GM23338 (cell line): ENCODE measurements around the gene NCBP3. TPM values are rescaled to one million over a fixed set of nuclear protein-coding genes. Genes with fewer than 3 reads are reported as not detected.

ENCODE experiments used
- ATAC-seq: fragments of 200-7000 bp; cut with Tn5 transposase; 3 replicates; pipeline ENCODE4 v1.9.1; 2020
- DNase-seq: peaks from one replicate; pipeline ENCODE4 v3.0.0-alpha.2; 2015; ENCODE audit warnings: low spot score
- H2AFZ ChIP-seq: fragments of 200-600 bp; sonication (generic); 2 replicates; pipeline ENCODE4 v1.8.0; 2016; ENCODE audit warnings: antibody characterized with exemption, mild to moderate bottlenecking, moderate library complexity
- H3F3A ChIP-seq: fragments of 200-600 bp; sonication (generic); replicated peaks from 2 replicates; pipeline ENCODE4 v1.8.0; 2017; ENCODE audit warnings: antibody characterized with exemption, mixed run types, low read depth
- H3K27ac ChIP-seq: fragments of 200-600 bp; sonication (generic); 2 replicates; pipeline ENCODE4 v1.6.1; 2016; ENCODE audit warnings: low read depth
- H3K27me3 ChIP-seq: fragments of 200-600 bp; sonication (generic); 2 replicates; pipeline ENCODE4 v1.8.0; 2016; ENCODE audit warnings: mild to moderate bottlenecking, mixed run types, moderate library complexity; ENCODE audit not compliant: insufficient read depth
- H3K36me3 ChIP-seq: fragments of 200-600 bp; sonication (generic); 2 replicates; pipeline ENCODE4 v1.8.0; 2016; ENCODE audit warnings: mild to moderate bottlenecking; ENCODE audit not compliant: insufficient read depth
- H3K4me1 ChIP-seq: fragments of 200-600 bp; sonication (generic); 2 replicates; pipeline ENCODE4 v1.8.0; 2016; ENCODE audit warnings: mild to moderate bottlenecking, moderate library complexity; ENCODE audit not compliant: insufficient read depth
- H3K4me2 ChIP-seq: fragments of 200-600 bp; sonication (generic); 2 replicates; pipeline ENCODE4 v1.7.1; 2017; ENCODE audit warnings: mixed run types
- H3K4me3 ChIP-seq: fragments of 200-600 bp; sonication (generic); 2 replicates; pipeline ENCODE4 v1.6.1; 2016; ENCODE audit warnings: mixed run types
- H3K79me2 ChIP-seq: fragments of 200-600 bp; sonication (generic); replicated peaks from 2 replicates; pipeline ENCODE4 v1.8.0; 2017; ENCODE audit warnings: mild to moderate bottlenecking; ENCODE audit not compliant: insufficient read depth
- H3K9me2 ChIP-seq: fragments of 200-600 bp; sonication (generic); 2 replicates; pipeline ENCODE4 v1.8.0; 2017; ENCODE audit not compliant: insufficient read depth
- H4K20me1 ChIP-seq: fragments of 200-600 bp; sonication (generic); replicated peaks from 2 replicates; pipeline ENCODE4 v1.8.0; 2017; ENCODE audit warnings: mild to moderate bottlenecking; ENCODE audit not compliant: insufficient read depth
- H3K27ac Mint-ChIP-seq: 2 replicates; pipeline ENCODE4 v1.8.0; 2020; ENCODE audit warnings: inconsistent platforms, mild to moderate bottlenecking, moderate library complexity, mixed read lengths
- H3K27me3 Mint-ChIP-seq: 3 replicates; pipeline ENCODE4 v1.8.0; 2022; ENCODE audit warnings: low read depth, mild to moderate bottlenecking, moderate library complexity, mixed read lengths, inconsistent platforms; ENCODE audit not compliant: insufficient read depth, poor library complexity
- H3K36me3 Mint-ChIP-seq: 3 replicates; pipeline ENCODE4 v1.8.0; 2021; ENCODE audit warnings: low read depth, mild to moderate bottlenecking, inconsistent platforms, moderate library complexity, mixed read lengths
- H3K4me1 Mint-ChIP-seq: 3 replicates; pipeline ENCODE4 v1.8.0; 2020; ENCODE audit warnings: mild to moderate bottlenecking, inconsistent platforms, mixed read lengths
- H3K4me3 Mint-ChIP-seq: 3 replicates; pipeline ENCODE4 v1.8.0; 2021; ENCODE audit warnings: moderate library complexity, mild to moderate bottlenecking, inconsistent platforms, mixed read lengths
- H3K9me3 Mint-ChIP-seq: 3 replicates; pipeline ENCODE4 v1.8.0; 2020; ENCODE audit warnings: moderate library complexity, mild to moderate bottlenecking, inconsistent platforms, mixed read lengths
- CREB1 ChIP-seq: fragments of 250-450 bp; sonication (Bioruptor Pico); IDR thresholded peaks from 2 replicates; pipeline ENCODE4 v1.5.0; 2020; ENCODE audit warnings: low read depth, mild to moderate bottlenecking, moderate library complexity
- ETS1 ChIP-seq: IDR thresholded peaks from 2 replicates; pipeline ENCODE4 v1.6.1; 2016; ENCODE audit warnings: antibody characterized with exemption
- JUNB ChIP-seq: IDR thresholded peaks from one replicate; pipeline ENCODE4 v1.6.1; 2016; ENCODE audit warnings: antibody characterized with exemption; ENCODE audit not compliant: unreplicated experiment
- NANOG ChIP-seq: IDR thresholded peaks from 2 replicates; pipeline ENCODE4 v1.6.1; 2016; ENCODE audit warnings: antibody characterized with exemption, borderline replicate concordance
- POLR2AphosphoS5 ChIP-seq: IDR thresholded peaks from 2 replicates; pipeline ENCODE4 v1.6.1; 2016; ENCODE audit warnings: antibody characterized with exemption, low read depth
- ZNF114 ChIP-seq: fragments of 250-450 bp; sonication (Bioruptor Pico); IDR thresholded peaks from 2 replicates; pipeline ENCODE4 v1.5.0; 2020; ENCODE audit warnings: mild to moderate bottlenecking, moderate library complexity
- ZNF331 ChIP-seq: fragments of 250-450 bp; sonication (Bioruptor Pico); IDR thresholded peaks from 2 replicates; pipeline ENCODE4 v1.5.0; 2020; ENCODE audit warnings: low read depth, mild to moderate bottlenecking, moderate library complexity
- polyA plus RNA-seq: library from polyadenylated mRNA; unstranded; fragments of >200 nt; fragmentation: Nextera tagmentation; extraction: Ambion mirVana; gene quantifications from 2 replicates; pipeline ENCODE4 v1.2.1, GENCODE V29; 2016
- total RNA-seq: library from RNA; depleted of rRNA; stranded (reverse); fragments of >200 nt; shearing (Covaris generic); gene quantifications from 2 replicates; pipeline ENCODE4 v1.2.3, GENCODE V29; 2014
- TF ChIP-seq, protein P1 (sequence below), 2 experiments: fragments of 200-600 bp in 1 of 2; sonication (generic) in 1 of 2; conservative IDR thresholded peaks; 2 replicates each; pipeline versions ENCODE4 v1.5.1 to v1.6.1; 2016 to 2017; ENCODE audit warnings: antibody characterized with exemption in 2 of 2, low read depth in 2 of 2, mild to moderate bottlenecking in 2 of 2, moderate library complexity in 1 of 2
- TF ChIP-seq, protein P2 (sequence below): IDR thresholded peaks from one replicate; pipeline ENCODE4 v1.6.1; 2018; ENCODE audit warnings: antibody characterized with exemption; ENCODE audit not compliant: unreplicated experiment

Gene NCBP3
- total and polyA plus RNA-seq, 2 experiments from 2014 or later = 35.5 to 42.8 TPM

- Histone ChIP-seq H2AFZ (peak within 1 kb of the TSS; percentile 93), H4K20me1 (no peaks in the 10 kb centered on the region), H3K4me2 (peak within 1 kb of the TSS; percentile 90), H3K27me3 (no peaks in the 10 kb centered on the region), H3K9me2 (no peaks in the 10 kb centered on the region), H3K27ac (no peak within 1 kb of the TSS), H3K79me2 (0 out of 2 replicates have a peak, but pooled peaks cover 4% of the 10 kb centered on the region), H3F3A (peaks cover 14% of the 10 kb centered on the region; the same call in 1 of the 2 replicates), H3K36me3 (no peaks in the 10 kb centered on the region), H3K4me1 (peaks cover 24% of the 10 kb centered on the region), H3K4me3 (peak within 1 kb of the TSS; percentile 83)
- Mint-ChIP-seq H3K4me1 (peaks cover 40% of the 10 kb centered on the region), H3K9me3 (peaks cover 3% of the 10 kb centered on the region; the same call in 1 of the 3 replicates), H3K27ac (peak within 1 kb of the TSS; percentile 89), H3K27me3 (peaks cover 24% of the 10 kb centered on the region), H3K4me3 (peak within 1 kb of the TSS; percentile 84), H3K36me3 (no peaks in the 10 kb centered on the region; the same call in 2 of the 3 replicates)
- peak; percentile 69 for ATAC-seq
- peak; percentile 94 for DNase-seq
- TF ChIP-seq ETS1 (no peak), JUNB (no peak), ZNF114 (CRISPR knock-in tag) (no peak), CREB1 (CRISPR knock-in tag) (no peak), POLR2AphosphoS5 (no peak; the same call in 1 of the 2 replicates)
- TF ChIP-seq, protein P1, sequence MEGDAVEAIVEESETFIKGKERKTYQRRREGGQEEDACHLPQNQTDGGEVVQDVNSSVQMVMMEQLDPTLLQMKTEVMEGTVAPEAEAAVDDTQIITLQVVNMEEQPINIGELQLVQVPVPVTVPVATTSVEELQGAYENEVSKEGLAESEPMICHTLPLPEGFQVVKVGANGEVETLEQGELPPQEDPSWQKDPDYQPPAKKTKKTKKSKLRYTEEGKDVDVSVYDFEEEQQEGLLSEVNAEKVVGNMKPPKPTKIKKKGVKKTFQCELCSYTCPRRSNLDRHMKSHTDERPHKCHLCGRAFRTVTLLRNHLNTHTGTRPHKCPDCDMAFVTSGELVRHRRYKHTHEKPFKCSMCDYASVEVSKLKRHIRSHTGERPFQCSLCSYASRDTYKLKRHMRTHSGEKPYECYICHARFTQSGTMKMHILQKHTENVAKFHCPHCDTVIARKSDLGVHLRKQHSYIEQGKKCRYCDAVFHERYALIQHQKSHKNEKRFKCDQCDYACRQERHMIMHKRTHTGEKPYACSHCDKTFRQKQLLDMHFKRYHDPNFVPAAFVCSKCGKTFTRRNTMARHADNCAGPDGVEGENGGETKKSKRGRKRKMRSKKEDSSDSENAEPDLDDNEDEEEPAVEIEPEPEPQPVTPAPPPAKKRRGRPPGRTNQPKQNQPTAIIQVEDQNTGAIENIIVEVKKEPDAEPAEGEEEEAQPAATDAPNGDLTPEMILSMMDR (conservative IDR thresholded peaks at IDR 0.05; ENCODE audit: low read depth in 2 of 2) = no peak
Measured at GRCh38 chr17:3893003-3893719, 47.1 kb upstream of the NCBP3 start, which contains the start of gene CAMKK1. Gene CAMKK1 (minus strand): TSS chr17:3893053. CDS start chr17:3885687, 7,366 bp downstream.

DNA sequence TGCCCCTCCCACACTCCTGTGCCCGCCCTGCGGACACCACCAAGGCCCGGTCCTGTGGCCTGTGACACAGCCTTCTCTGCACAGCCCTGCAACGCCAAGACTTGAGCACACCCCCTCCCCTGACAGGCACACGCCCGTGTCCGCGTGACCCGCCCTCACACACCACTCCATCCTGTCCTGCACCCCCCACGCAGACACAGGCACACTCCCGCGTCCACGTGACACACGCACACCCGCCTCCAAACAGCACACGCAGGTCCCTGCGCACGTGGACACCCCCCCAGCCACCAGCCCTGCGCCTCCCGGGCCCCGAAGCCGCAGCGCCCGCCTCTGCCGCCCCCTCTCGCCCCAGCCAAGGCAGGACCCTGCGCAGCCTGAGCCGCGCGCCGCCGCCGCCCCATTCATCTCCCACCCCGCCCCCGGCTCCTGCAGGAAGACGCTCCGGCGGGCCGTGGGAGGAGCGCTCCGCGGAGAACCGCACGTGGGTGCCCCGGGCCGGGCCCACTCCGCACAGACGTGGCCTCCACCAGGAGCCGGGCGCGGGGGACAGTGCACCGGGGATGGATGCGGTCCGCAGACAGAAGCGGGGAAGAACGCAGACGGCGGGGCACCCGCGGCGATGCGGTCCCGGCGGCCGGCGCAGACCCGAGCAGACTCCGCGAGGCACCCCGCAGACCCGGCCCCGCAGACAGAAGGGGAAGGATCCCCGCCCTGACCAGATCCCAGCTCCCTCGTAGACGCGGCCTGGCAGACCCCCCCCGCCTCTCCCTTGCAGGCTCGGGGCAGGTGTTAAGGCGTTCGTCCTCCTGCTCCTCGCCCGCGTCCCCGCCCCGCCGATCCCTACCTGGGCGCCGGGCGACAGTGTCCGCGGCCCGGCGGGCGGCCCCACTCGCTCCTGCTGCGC is 46.3 kb upstream of the NCBP3 start:
- Histone ChIP-seq H3K4me2 (peak overlapping the region; percentile 90), H3K4me3 (peak overlapping the region; percentile 83), H4K20me1 (no peaks in the 10 kb centered on the region), H3K27ac (no peak overlapping the region), H3K9me2 (no peaks in the 10 kb centered on the region), H3K4me1 (peaks cover 28% of the 10 kb centered on the region), H3F3A (peaks cover 17% of the 10 kb centered on the region; the same call in 1 of the 2 replicates), H3K36me3 (no peaks in the 10 kb centered on the region), H3K79me2 (0 out of 2 replicates have a peak, but pooled peaks cover 4% of the 10 kb centered on the region), H3K27me3 (no peaks in the 10 kb centered on the region), H2AFZ (no peak overlapping the region)
- no peak for TF ChIP-seq ZNF114 (CRISPR knock-in tag)
- no peak for TF ChIP-seq ZNF331
- TF ChIP-seq NANOG = no peak
- TF ChIP-seq, protein P2, sequence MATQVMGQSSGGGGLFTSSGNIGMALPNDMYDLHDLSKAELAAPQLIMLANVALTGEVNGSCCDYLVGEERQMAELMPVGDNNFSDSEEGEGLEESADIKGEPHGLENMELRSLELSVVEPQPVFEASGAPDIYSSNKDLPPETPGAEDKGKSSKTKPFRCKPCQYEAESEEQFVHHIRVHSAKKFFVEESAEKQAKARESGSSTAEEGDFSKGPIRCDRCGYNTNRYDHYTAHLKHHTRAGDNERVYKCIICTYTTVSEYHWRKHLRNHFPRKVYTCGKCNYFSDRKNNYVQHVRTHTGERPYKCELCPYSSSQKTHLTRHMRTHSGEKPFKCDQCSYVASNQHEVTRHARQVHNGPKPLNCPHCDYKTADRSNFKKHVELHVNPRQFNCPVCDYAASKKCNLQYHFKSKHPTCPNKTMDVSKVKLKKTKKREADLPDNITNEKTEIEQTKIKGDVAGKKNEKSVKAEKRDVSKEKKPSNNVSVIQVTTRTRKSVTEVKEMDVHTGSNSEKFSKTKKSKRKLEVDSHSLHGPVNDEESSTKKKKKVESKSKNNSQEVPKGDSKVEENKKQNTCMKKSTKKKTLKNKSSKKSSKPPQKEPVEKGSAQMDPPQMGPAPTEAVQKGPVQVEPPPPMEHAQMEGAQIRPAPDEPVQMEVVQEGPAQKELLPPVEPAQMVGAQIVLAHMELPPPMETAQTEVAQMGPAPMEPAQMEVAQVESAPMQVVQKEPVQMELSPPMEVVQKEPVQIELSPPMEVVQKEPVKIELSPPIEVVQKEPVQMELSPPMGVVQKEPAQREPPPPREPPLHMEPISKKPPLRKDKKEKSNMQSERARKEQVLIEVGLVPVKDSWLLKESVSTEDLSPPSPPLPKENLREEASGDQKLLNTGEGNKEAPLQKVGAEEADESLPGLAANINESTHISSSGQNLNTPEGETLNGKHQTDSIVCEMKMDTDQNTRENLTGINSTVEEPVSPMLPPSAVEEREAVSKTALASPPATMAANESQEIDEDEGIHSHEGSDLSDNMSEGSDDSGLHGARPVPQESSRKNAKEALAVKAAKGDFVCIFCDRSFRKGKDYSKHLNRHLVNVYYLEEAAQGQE = no peak
- TF ChIP-seq, protein P1 (conservative IDR thresholded peaks at IDR 0.05; ENCODE audit: low read depth in 2 of 2) = peak in 1 of 2 experiments; percentile 23; a peak in 1 of 4 replicates
- no peak for TF ChIP-seq CREB1 (CRISPR knock-in tag)
- ATAC-seq (peak; percentile 41), DNase-seq (peak; percentile 66)
- peaks cover 3% of the 10 kb centered on the region; the same call in 1 of the 3 replicates for H3K9me3 Mint-ChIP-seq
- no peak overlapping the region for H3K27ac Mint-ChIP-seq
- H3K4me1 Mint-ChIP-seq = peaks cover 43% of the 10 kb centered on the region
- H3K4me3 Mint-ChIP-seq = peak overlapping the region; percentile 84
- H3K27me3 Mint-ChIP-seq = peaks cover 23% of the 10 kb centered on the region
- no peaks in the 10 kb centered on the region; the same call in 2 of the 3 replicates for H3K36me3 Mint-ChIP-seq
